H1 (cell line): ENCODE measurements around the gene PTX4. TPM values are rescaled to one million over a fixed set of nuclear protein-coding genes. Genes with fewer than 3 reads are reported as not detected.

Experiments used
- CTCF ChIA-PET: fragments of 300-600 bp; sonication (Branson Sonifier 250); formaldehyde crosslinking; loops from one replicate; lab custom pipeline; 2021; ENCODE audit not compliant: partially characterized antibody; lab: Charles Lee
- POLR2A ChIA-PET: fragments of 300-600 bp; sonication (Branson Sonifier 250); formaldehyde crosslinking; loops from one replicate; lab custom pipeline; 2021; ENCODE audit warnings: inconsistent platforms; ENCODE audit not compliant: partially characterized antibody; lab: Charles Lee
- DNase-seq, 2 experiments: peaks; one replicate each; pipeline versions ENCODE4 v3.0.0 to v3.0.0-alpha.2; 2010 to 2022; ENCODE audit warnings: low spot score in 2 of 2, low read depth in 1 of 2, mixed read lengths in 1 of 2
- FAIRE-seq: peaks from 2 replicates; lab custom pipeline; 2011; peaks lifted over from hg19 to GRCh38; lab: Jason Lieb, UNC
- H2AFZ ChIP-seq: 2 replicates; pipeline ENCODE4 v1.8.1; 2012; ENCODE audit warnings: low read length, inconsistent platforms
- H2AK5ac ChIP-seq: 2 replicates; pipeline ENCODE4 v1.6.1; 2013; ENCODE audit warnings: low read depth, low read length
- H2BK120ac ChIP-seq: replicated peaks from 2 replicates; pipeline ENCODE3; 2013; ENCODE audit warnings: low read depth, low read length, inconsistent platforms
- H2BK12ac ChIP-seq: 2 replicates; pipeline ENCODE4 v1.6.1; 2013; ENCODE audit warnings: low read depth, low read length
- H2BK15ac ChIP-seq: 2 replicates; pipeline ENCODE4 v1.6.1; 2013; ENCODE audit warnings: low read length
- H2BK20ac ChIP-seq: 2 replicates; pipeline ENCODE4 v1.6.1; 2013; ENCODE audit warnings: low read length
- H2BK5ac ChIP-seq: 2 replicates; pipeline ENCODE4 v1.6.1; 2013; ENCODE audit warnings: low read depth, low read length
- H3K14ac ChIP-seq: 2 replicates; pipeline ENCODE4 v1.6.1; 2013; ENCODE audit warnings: inconsistent platforms; ENCODE audit not compliant: insufficient read length
- H3K18ac ChIP-seq: 2 replicates; pipeline ENCODE4 v1.6.1; 2013; ENCODE audit warnings: low read length; ENCODE audit errors: extremely low read depth
- H3K23ac ChIP-seq: 2 replicates; pipeline ENCODE4 v1.6.1; 2013; ENCODE audit warnings: inconsistent platforms; ENCODE audit not compliant: insufficient read length
- H3K23me2 ChIP-seq: 2 replicates; pipeline ENCODE4 v1.6.1; 2013; ENCODE audit warnings: low read depth, low read length
- H3K27ac ChIP-seq: 2 replicates; pipeline ENCODE4 v1.6.1; 2011; ENCODE audit warnings: low read depth, low read length, inconsistent platforms
- H3K27me3 ChIP-seq, 4 experiments: replicated peaks in 1 of 4; 1 replicate in 1 of 4; 2 replicates in 3 of 4; pipeline versions ENCODE4 v1.6.1 to v1.8.1; 2011 to 2013; ENCODE audit warnings: low read length in 3 of 4, mild to moderate bottlenecking in 3 of 4, inconsistent platforms in 2 of 4, mixed read lengths in 2 of 4, moderate library complexity in 1 of 4; ENCODE audit not compliant: control insufficient read depth in 3 of 4, insufficient read depth in 3 of 4; ENCODE audit errors: extremely low read depth in 1 of 4
- H3K36me3 ChIP-seq, 4 experiments: 2 replicates each; pipeline versions ENCODE4 v1.6.1 to v1.8.1; 2011 to 2013; ENCODE audit warnings: mild to moderate bottlenecking in 4 of 4, low read length in 3 of 4, moderate library complexity in 2 of 4, control low read depth in 1 of 4, inconsistent platforms in 1 of 4; ENCODE audit not compliant: insufficient read depth in 4 of 4, control insufficient read depth in 2 of 4
- H3K4ac ChIP-seq: replicated peaks from 2 replicates; pipeline ENCODE3; 2013; ENCODE audit warnings: low read length, low read depth, mixed read lengths, inconsistent platforms; ENCODE audit not compliant: insufficient read length
- H3K4me1 ChIP-seq, 4 experiments: replicated peaks in 1 of 4; 1 replicate in 1 of 4; 2 replicates in 3 of 4; pipeline versions ENCODE4 v1.6.1 to v1.8.1; 2011 to 2013; ENCODE audit warnings: low read length in 3 of 4, inconsistent platforms in 2 of 4, mixed read lengths in 1 of 4; ENCODE audit not compliant: insufficient read depth in 4 of 4, control insufficient read depth in 3 of 4
- H3K4me2 ChIP-seq, 2 experiments: 2 replicates each; pipeline versions ENCODE4 v1.6.1 to v1.8.1; 2011 to 2013; ENCODE audit warnings: low read depth in 2 of 2, low read length in 2 of 2, control low read depth in 1 of 2, inconsistent platforms in 1 of 2, mild to moderate bottlenecking in 1 of 2; ENCODE audit not compliant: insufficient read depth in 1 of 2
- H3K4me3 ChIP-seq, 4 experiments: fragments of 200-600, 300-600 bp in 1 of 4; sonication (generic), shearing (Covaris generic), sonication (Bioruptor Twin) in 1 of 4; 2 replicates each; pipeline versions ENCODE4 v1.5.1 to v1.8.1; 2011 to 2016; ENCODE audit warnings: low read length in 4 of 4, low read depth in 3 of 4, control low read depth in 2 of 4, inconsistent platforms in 2 of 4, mild to moderate bottlenecking in 2 of 4, mixed read lengths in 1 of 4, moderate library complexity in 1 of 4; ENCODE audit not compliant: insufficient read depth in 2 of 4; ENCODE audit errors: extremely low read depth in 1 of 4
- H3K56ac ChIP-seq: replicated peaks from 2 replicates; pipeline ENCODE3; 2013; ENCODE audit warnings: low read depth, mild to moderate bottlenecking, mixed read lengths, low read length, inconsistent platforms; ENCODE audit not compliant: insufficient read length
- H3K79me1 ChIP-seq: 2 replicates; pipeline ENCODE4 v1.6.1; 2013; ENCODE audit warnings: low read depth, low read length, control low read depth
- H3K79me2 ChIP-seq, 2 experiments: 2 replicates each; pipeline versions ENCODE4 v1.6.1 to v1.8.1; 2012 to 2013; ENCODE audit warnings: low read length in 2 of 2, mild to moderate bottlenecking in 2 of 2, inconsistent platforms in 1 of 2; ENCODE audit not compliant: insufficient read depth in 2 of 2, control insufficient read depth in 1 of 2
- H3K9ac ChIP-seq, 4 experiments: replicated peaks in 1 of 4; 1 replicate in 1 of 4; 2 replicates in 3 of 4; pipeline versions ENCODE4 v1.6.1 to v1.8.1; 2011 to 2013; ENCODE audit warnings: low read depth in 3 of 4, low read length in 3 of 4, control low read depth in 2 of 4, mild to moderate bottlenecking in 2 of 4, moderate library complexity in 2 of 4, inconsistent platforms in 1 of 4; ENCODE audit errors: extremely low read depth in 1 of 4
- H3K9me3 ChIP-seq, 2 experiments: 2 replicates each; pipeline versions ENCODE4 v1.6.1 to v1.8.1; 2012 to 2013; ENCODE audit warnings: mild to moderate bottlenecking in 2 of 2, moderate library complexity in 2 of 2, control low read depth in 1 of 2, inconsistent platforms in 1 of 2, low read depth in 1 of 2, low read length in 1 of 2, mixed read lengths in 1 of 2; ENCODE audit not compliant: insufficient read depth in 2 of 2
- H4K20me1 ChIP-seq, 2 experiments: replicated peaks in 1 of 2; 2 replicates each; pipeline versions ENCODE3 to v1.8.1; 2011 to 2013; ENCODE audit warnings: inconsistent platforms in 2 of 2, low read length in 2 of 2, mild to moderate bottlenecking in 1 of 2; ENCODE audit not compliant: insufficient read depth in 2 of 2, control insufficient read depth in 1 of 2
- H4K5ac ChIP-seq: 2 replicates; pipeline ENCODE4 v1.6.1; 2013; ENCODE audit warnings: low read length, low read depth, mixed read lengths, inconsistent platforms; ENCODE audit not compliant: insufficient read length
- H4K8ac ChIP-seq: 2 replicates; pipeline ENCODE4 v1.8.0; 2013; ENCODE audit warnings: mild to moderate bottlenecking, moderate library complexity, low read length, inconsistent platforms; ENCODE audit not compliant: insufficient read depth; ENCODE audit errors: extremely low read depth
- H4K91ac ChIP-seq: replicated peaks from 2 replicates; pipeline ENCODE3; 2013; ENCODE audit warnings: low read length, mixed read lengths, inconsistent platforms; ENCODE audit not compliant: insufficient read length
- RNF2 ChIP-seq: fragments of 200-900, 300-1000 bp; sonication (generic); IDR thresholded peaks from 2 replicates; pipeline ENCODE4 v1.7.1; 2016; ENCODE audit warnings: borderline replicate concordance, low read depth, mild to moderate bottlenecking, antibody characterized with exemption, low read length; ENCODE audit not compliant: poor library complexity, severe bottlenecking; ENCODE audit errors: missing control alignments
- SP4 ChIP-seq: IDR thresholded peaks from 2 replicates; pipeline ENCODE4 v1.6.1; 2012; ENCODE audit warnings: low read length, inconsistent platforms
- TAF7 ChIP-seq: optimal IDR thresholded peaks from 2 replicates; pipeline ENCODE3; 2011; ENCODE audit warnings: low read depth, mild to moderate bottlenecking, inconsistent platforms, low read length, moderate library complexity, borderline replicate concordance
- WGBS, 2 experiments: shearing (Covaris generic) in 1 of 2; methylation state at CpG; one replicate each; pipeline versions ENCODE4 v1.1.6 to v1.1.7; 2013 to 2015; ENCODE audit warnings: low lambda C conversion rate in 2 of 2, mixed read lengths in 2 of 2, inconsistent platforms in 1 of 2, low coverage in 1 of 2, missing lambda C conversion rate in 1 of 2; ENCODE audit not compliant: insufficient replicate concordance in 2 of 2, insufficient coverage in 1 of 2, insufficient read length in 1 of 2; ENCODE audit errors: extremely low coverage in 1 of 2, missing lambda C conversion rate in 1 of 2; 5-methylcytosine and 5-hydroxymethylcytosine counted together
- polyA plus RNA-seq, 7 experiments: library from polyadenylated mRNA; depleted of rRNA in 3 of 7; stranded (reverse) in 5 of 7; unstranded in 2 of 7; fragments of >200 nt in 5 of 7; fragments of 200-250 nt in 2 of 7; gene quantifications; 1 replicate in 5 of 7; 2 replicates in 1 of 7; 4 replicates in 1 of 7; pipeline versions ENCODE4 v1.2.1 to v1.2.3, GENCODE V29; 2011 to 2013; ENCODE audit warnings: missing spikeins in 2 of 7, mixed read lengths in 2 of 7
- total RNA-seq: library from RNA; stranded (reverse); fragmentation: NEBNext Ultra II Directional; extraction: Animal tissue kit (Norgen Biotek cat#: 25700); gene quantifications from 2 replicates; pipeline ENCODE4 v1.2.1, GENCODE V29; 2021

Gene PTX4
- total and polyA plus RNA-seq, 2 of the 8 experiments (the other 6 are each of a cell fraction or from before 2014, with no cell fraction given), result not detected

- no peak for DNase-seq
- Histone ChIP-seq H3K4me2 (no peak overlapping the region), H3K4me1 (no peaks in the 10 kb centered on the region), H4K8ac (no peak overlapping the region), H3K36me3 (peaks cover 0 to 3% (median 0%) of the 10 kb centered on the region in 4 experiments; a peak in 2 of 8 replicates), H2AFZ (no peak overlapping the region), H3K9ac (no peak overlapping the region), H3K27me3 (no peaks in the 10 kb centered on the region), H2BK5ac (no peak overlapping the region), H2AK5ac (no peak overlapping the region), H2BK15ac (no peak overlapping the region), H3K4ac (no peak overlapping the region), H3K23me2 (no peaks in the 10 kb centered on the region), H4K5ac (no peak overlapping the region), H3K14ac (no peak overlapping the region), H3K23ac (no peak overlapping the region), H3K9me3 (no peaks in the 10 kb centered on the region), H3K79me2 (no peaks in the 10 kb centered on the region), H2BK120ac (no peak overlapping the region), H3K4me3 (no peak overlapping the region), H2BK20ac (no peak overlapping the region), H2BK12ac (no peak overlapping the region), H4K91ac (no peak overlapping the region), H3K27ac (no peak overlapping the region), H3K56ac (no peak overlapping the region), H3K18ac (no peak overlapping the region), H4K20me1 (peaks cover 0 to 5% of the 10 kb centered on the region in 2 experiments), H3K79me1 (no peaks in the 10 kb centered on the region)
- no peak for FAIRE-seq
- ChIA-PET POLR2A (interaction anchor here (1.4 to 5.2 kb wide), 2 partner anchors 11 to 49 kb away, joined by 3 to 56 read pairs; no protein-coding TSS in a partner anchor), CTCF (interaction anchor here (0.9 to 1.0 kb wide), 2 partner anchors 13 to 14 kb away, joined by 3 read pairs; no protein-coding TSS in a partner anchor)
- WGBS, 2 experiments, result 99% methylated on average over 21 of the region's 26 CpGs; no CpG with 5 or more reads in 1 of the 2 experiments
- TF ChIP-seq SP4, result no peak
- no peak for TF ChIP-seq TAF7
- no peak for TF ChIP-seq RNF2
Observed at GRCh38 chr16:1524366-1524765, 35.6 kb upstream of the PTX4 start.
